ENCODE measurements around the gene SEPTIN1.
A peak's percentile ranks its signal among the peaks of the same experiment; 100 is the strongest.

Gene SEPTIN1

GRCh38 chr16:30357085-30357714 lies 25.2 kb downstream of the SEPTIN1 start:
- H3K4me3 ChIP-seq (ENCODE audit: low read depth, low read length) = no peak overlapping the region
- TF ChIP-seq, protein P1, sequence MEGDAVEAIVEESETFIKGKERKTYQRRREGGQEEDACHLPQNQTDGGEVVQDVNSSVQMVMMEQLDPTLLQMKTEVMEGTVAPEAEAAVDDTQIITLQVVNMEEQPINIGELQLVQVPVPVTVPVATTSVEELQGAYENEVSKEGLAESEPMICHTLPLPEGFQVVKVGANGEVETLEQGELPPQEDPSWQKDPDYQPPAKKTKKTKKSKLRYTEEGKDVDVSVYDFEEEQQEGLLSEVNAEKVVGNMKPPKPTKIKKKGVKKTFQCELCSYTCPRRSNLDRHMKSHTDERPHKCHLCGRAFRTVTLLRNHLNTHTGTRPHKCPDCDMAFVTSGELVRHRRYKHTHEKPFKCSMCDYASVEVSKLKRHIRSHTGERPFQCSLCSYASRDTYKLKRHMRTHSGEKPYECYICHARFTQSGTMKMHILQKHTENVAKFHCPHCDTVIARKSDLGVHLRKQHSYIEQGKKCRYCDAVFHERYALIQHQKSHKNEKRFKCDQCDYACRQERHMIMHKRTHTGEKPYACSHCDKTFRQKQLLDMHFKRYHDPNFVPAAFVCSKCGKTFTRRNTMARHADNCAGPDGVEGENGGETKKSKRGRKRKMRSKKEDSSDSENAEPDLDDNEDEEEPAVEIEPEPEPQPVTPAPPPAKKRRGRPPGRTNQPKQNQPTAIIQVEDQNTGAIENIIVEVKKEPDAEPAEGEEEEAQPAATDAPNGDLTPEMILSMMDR (IDR thresholded peaks at IDR 0.05; ENCODE audit: low read depth, low read length) = no peak
- no peak for TF ChIP-seq POLR2A (IDR thresholded peaks at IDR 0.05; ENCODE audit: extremely low read depth, insufficient read length)
- DNase-seq (ENCODE audit: low read depth) = no peak

GRCh38 chr16:30356401-30357084 lies 25.8 kb downstream of the SEPTIN1 start:
- DNase-seq (ENCODE audit: low read depth) = no peak
- TF ChIP-seq, protein P1 (IDR thresholded peaks at IDR 0.05; ENCODE audit: low read depth, low read length) = no peak
- TF ChIP-seq, protein P2, sequence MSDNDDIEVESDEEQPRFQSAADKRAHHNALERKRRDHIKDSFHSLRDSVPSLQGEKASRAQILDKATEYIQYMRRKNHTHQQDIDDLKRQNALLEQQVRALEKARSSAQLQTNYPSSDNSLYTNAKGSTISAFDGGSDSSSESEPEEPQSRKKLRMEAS (IDR thresholded peaks at IDR 0.05; ENCODE audit: low read depth, low read length) = no peak
- no peak for TF ChIP-seq MYC (IDR thresholded peaks at IDR 0.05; ENCODE audit: low read depth, low read length)
- TF ChIP-seq POLR2A (IDR thresholded peaks at IDR 0.05; ENCODE audit: extremely low read depth, insufficient read length) = no peak
- peak overlapping the region; percentile 77 for H3K4me3 ChIP-seq (ENCODE audit: low read depth, low read length)

DNA sequence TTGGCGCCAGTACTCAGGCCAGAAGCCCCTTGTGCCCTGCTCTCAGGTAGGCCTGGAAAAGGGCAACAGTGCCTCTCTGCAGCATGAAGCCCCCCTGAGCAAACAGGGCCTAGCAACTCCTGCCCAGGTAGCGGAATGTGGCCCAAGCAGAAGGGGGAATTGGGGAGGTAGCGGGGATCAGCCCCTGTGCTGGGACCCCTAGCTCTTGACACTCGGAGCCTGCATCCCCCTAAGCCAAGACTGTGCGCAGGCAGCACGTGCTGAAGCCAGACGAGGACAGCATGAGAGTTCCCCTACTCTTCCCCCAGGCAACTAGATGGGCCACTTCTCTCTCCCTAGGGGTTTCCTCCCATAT lies 26.4 kb downstream of the SEPTIN1 start:
- peak overlapping the region; percentile 77 for H3K4me3 ChIP-seq (ENCODE audit: low read depth, low read length)
- TF ChIP-seq, protein P1 (IDR thresholded peaks at IDR 0.05; ENCODE audit: low read depth, low read length) = no peak
- TF ChIP-seq, protein P2 (IDR thresholded peaks at IDR 0.05; ENCODE audit: low read depth, low read length) = no peak
- TF ChIP-seq POLR2A (IDR thresholded peaks at IDR 0.05; ENCODE audit: extremely low read depth, insufficient read length) (no peak), MYC (IDR thresholded peaks at IDR 0.05; ENCODE audit: low read depth, low read length) (no peak)
- DNase-seq (ENCODE audit: low read depth) = no peak

GRCh38 chr16:30355144-30355953 lies 27.0 kb downstream of the SEPTIN1 start, which contains the start of gene CD2BP2:
Gene CD2BP2 (minus strand): TSS chr16:30355308. CDS start chr16:30354681, 627 bp downstream.
- DNase-seq (ENCODE audit: low read depth) = peak; percentile 98
- TF ChIP-seq, protein P2 (IDR thresholded peaks at IDR 0.05; ENCODE audit: low read depth, low read length) = peak; percentile 94
- TF ChIP-seq POLR2A (IDR thresholded peaks at IDR 0.05; ENCODE audit: extremely low read depth, insufficient read length) (peak; percentile 47), MYC (IDR thresholded peaks at IDR 0.05; ENCODE audit: low read depth, low read length) (peak; percentile 81)
- TF ChIP-seq, protein P1 (IDR thresholded peaks at IDR 0.05; ENCODE audit: low read depth, low read length) = no peak
- peak within 1 kb of the TSS; percentile 77 for H3K4me3 ChIP-seq (ENCODE audit: low read depth, low read length)

- H3K4me3 ChIP-seq (ENCODE audit: low read depth, low read length) = peak overlapping the region; percentile 77
- peak; percentile 35 for DNase-seq (ENCODE audit: low read depth)
- TF ChIP-seq MYC (IDR thresholded peaks at IDR 0.05; ENCODE audit: low read depth, low read length) = no peak
- TF ChIP-seq, protein P1 (IDR thresholded peaks at IDR 0.05; ENCODE audit: low read depth, low read length) = no peak
- TF ChIP-seq, protein P2 (IDR thresholded peaks at IDR 0.05; ENCODE audit: low read depth, low read length) = no peak
Observed at GRCh38 chr16:30354423-30355143, 27.8 kb downstream of the SEPTIN1 start.
